DND-41 (cell line): ENCODE measurements around the gene EQTN.

Experiments
- EZH2 ChIP-seq: IDR thresholded peaks from 3 replicates; pipeline ENCODE4 v1.6.1; 2012; ENCODE audit warnings: borderline replicate concordance, low read depth, mild to moderate bottlenecking, moderate library complexity, low read length, inconsistent platforms; ENCODE audit not compliant: severe bottlenecking
- TF ChIP-seq, protein P1 (sequence below): IDR thresholded peaks from 2 replicates; pipeline ENCODE4 v1.5.1; 2012; ENCODE audit warnings: borderline replicate concordance, low read length, moderate library complexity, mild to moderate bottlenecking; ENCODE audit not compliant: poor library complexity, severe bottlenecking; ENCODE audit errors: extremely low read depth

DNA sequence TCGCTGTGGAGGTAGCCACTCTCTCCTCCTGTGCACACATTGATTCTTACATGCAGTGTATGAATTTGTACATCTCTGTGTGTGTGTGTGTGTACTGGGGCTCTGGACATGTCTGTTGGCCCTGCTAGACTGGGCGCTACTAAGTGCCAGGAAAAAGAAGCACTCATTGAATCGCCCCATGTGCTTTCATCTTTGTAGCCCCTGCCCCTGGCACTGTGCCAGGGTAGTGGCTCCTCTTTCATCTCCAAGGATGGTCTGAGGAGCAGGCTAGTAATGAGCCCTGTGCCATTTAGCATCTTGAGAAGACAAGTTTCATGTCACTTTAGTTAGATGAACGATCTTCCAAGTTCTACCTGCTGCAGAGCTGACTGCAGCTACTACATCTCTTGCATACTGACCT lies 34.4 kb upstream of the EQTN start:
- TF ChIP-seq, protein P1, sequence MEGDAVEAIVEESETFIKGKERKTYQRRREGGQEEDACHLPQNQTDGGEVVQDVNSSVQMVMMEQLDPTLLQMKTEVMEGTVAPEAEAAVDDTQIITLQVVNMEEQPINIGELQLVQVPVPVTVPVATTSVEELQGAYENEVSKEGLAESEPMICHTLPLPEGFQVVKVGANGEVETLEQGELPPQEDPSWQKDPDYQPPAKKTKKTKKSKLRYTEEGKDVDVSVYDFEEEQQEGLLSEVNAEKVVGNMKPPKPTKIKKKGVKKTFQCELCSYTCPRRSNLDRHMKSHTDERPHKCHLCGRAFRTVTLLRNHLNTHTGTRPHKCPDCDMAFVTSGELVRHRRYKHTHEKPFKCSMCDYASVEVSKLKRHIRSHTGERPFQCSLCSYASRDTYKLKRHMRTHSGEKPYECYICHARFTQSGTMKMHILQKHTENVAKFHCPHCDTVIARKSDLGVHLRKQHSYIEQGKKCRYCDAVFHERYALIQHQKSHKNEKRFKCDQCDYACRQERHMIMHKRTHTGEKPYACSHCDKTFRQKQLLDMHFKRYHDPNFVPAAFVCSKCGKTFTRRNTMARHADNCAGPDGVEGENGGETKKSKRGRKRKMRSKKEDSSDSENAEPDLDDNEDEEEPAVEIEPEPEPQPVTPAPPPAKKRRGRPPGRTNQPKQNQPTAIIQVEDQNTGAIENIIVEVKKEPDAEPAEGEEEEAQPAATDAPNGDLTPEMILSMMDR, result no peak
- no peak for TF ChIP-seq EZH2
